NCI-H748 (cell line): Measurements from ENCODE around the gene CDH18.

Experiments
- DNase-seq: peaks from one replicate; lab custom pipeline; 2025; ENCODE audit not compliant: unreplicated experiment; lab: John Stamatoyannopoulos, UW

Gene CDH18

DNA sequence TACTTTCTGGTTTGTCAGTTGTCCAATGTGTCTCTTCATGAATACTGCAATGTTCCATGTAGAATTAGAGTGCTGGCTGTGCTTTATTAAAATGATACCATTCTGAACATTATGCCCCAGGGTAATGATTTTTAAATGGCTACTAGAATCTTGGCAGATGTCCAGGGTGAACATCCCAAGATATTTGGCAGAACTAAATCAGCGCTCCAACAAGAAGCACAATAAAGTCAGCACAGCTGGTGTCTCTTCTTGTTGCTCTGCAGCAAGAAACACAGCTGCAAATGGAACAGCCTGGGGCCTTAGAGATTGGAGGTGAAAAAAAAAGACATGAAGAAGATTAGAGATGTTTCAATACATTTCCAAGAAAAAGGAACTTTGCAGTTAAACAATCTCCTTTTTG lies 248.3 kb downstream of the CDH18 start:
- peak; percentile 73 for DNase-seq

DNA sequence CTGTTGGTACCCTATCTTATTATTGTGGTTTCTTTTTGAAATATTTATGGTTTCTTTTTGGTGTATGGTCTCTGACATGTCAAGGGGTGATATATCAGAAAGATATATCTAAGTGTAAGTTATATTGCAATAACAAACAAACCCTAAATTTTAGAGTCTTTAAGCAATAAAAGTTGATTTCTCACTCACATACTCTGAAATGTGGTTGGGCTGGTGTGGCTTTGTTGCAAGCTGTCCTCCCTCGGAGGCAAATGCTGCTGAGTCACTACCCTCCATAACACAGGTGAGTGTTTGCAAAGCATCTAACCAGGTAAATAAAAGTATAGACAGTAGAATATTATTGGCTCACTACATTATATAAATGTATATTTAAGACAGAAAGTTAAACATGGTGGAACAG lies 253.2 kb downstream of the CDH18 start:
- peak; percentile 38 for DNase-seq

DNA sequence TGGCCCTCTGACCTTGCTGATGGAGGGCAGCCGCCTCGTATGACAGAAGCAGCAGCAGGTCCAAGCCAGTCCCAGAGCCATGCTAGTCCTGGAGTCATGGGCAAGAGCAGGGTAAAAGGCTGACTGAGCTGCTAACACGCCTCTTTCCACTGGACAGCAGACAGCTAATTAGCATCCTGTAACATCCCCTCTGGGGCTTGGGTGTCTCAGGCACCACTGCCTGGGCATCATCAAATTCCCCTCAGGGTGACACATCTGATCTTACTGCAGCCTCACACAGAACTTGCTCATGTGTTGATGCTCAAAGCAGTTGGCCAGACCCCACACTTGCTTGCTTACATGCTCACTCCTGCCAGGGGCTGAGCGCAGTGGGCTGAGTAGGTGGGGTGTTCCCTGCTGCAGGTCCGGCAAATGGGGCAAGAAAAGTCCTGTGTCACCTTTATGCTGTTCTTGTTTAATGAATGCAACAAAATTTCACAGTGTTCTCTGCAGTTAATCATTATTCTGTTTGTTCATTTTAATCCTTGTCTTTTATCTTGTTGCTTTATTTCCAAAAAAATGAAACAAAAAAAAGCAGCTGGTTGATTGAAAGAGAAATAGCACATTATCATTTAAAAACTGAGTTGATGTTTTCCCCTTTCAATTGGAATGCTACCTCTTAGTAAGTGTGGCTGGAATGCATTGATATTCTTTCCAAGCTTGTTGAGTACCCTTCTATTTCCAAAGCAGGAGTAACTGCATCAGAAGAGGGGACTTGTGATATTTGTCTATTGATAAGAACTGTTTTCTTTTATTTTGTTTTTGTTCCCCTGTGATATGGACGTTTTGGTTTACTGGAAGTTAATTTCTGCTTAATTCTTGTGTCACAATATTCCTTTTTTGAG lies 254.1 kb downstream of the CDH18 start:
- no peak for DNase-seq

DNA sequence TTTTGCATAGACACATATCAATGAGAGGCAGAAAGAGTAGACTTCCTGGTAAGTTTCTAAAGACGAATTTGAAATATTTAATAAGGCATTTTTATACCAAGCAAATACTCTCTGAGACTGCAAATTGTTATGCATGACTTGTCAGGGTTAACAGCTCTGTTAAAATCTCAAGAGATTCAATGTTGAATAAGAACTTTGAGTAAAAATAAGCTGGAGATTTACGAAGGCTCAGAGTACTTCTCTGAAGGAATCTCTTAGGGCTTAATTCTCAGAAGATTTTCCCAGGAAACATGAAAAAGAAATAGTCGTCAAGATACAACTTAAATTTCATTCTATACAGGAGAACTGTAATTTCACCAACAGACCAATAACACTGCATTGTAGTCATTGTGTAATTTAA lies 259.4 kb downstream of the CDH18 start:
- no peak for DNase-seq

DNA sequence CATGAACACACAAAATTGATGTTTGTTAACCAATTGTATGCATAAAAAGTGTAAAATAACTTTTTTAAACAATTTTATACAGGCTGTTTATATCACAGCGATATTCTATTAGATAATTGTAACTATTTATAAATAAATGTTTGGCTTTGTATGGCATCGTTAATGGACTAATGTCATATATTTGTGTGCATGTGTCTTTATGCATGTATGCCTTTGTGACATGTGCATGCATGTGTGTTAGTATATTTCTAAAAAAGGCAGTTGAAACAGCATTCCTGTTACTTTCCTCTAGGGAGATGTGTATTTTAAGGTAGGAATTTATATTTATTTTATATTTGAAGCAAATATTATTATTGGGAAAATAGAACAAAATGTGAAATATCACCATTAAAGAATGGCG lies 268.9 kb downstream of the CDH18 start:
- no peak for DNase-seq

DNA sequence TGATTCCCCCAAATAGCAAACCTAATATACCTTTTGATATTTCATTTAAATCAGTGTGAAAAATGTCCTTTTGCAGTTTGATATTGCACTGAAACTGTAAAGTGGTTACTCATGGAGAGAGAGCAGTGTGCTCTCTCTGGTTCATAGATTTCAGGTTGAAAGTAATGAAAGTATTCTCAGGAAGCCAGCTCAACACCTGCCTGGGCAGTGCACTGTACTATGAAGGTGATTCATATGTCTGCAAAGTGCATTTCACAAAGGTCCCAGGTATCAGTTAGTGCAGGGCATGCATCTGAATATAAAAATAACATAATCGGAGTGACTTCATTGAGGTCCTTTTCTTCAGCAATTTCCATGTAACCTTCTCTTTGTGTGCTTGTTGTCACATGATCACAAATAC lies 274.3 kb downstream of the CDH18 start:
- DNase-seq: no peak

DNA sequence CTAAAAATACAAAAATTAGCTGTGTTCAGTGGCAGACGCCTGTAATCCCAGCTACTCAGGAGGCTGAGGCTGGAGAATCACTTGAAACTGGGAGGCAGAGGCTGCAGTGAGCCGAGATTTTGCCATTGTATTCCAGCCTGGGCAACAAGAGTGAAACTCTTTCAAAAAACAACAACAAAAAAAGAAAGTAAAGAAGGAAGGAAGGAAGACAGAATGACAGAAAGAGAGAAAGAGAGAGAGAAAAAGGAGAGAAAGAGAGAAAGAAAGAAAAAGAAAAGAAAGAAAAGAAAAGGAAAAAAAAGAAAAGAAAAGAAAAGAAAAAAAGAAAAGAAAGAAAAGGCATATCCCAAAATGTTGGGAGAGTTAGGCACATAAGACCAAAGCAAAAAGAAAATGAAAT lies 278.6 kb downstream of the CDH18 start:
- no peak for DNase-seq

DNA sequence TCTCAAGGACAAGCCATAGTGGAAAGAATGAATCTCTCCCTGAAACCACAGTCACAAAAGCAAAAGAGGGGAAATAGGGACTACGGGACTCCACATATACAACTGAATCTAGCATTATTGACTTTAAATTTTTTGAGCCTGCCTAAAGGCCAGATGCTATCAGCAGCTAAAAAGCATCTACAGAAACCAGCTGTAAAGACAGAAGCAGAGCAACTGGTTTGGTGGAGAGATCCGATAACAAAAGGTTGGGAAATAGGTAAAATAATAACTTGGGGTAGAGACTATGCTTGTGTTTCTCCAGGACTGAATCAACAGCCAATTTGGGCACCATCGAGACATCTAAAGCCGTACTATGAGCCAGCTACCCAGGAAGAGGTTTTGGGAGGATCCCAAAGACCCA lies 281.2 kb downstream of the CDH18 start:
- no peak for DNase-seq

DNA sequence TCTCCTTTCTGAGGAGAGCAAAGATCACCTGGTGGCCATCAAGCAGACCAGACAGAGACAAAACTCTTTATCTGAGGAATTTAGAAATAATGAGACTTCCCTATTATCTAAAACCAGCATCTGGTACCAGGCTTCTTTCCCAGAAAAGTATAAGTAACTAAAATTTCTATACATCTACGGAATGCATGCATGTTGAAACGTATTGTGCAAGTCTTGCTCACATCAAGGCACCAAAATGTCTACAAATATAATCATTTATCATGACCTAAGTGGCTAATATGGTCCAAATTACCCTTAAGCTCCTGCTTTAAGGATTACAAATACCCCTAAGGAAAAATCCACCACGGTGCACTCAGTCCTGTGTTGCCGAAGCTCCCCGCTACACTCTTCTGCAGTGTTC lies 286.3 kb downstream of the CDH18 start:
- no peak for DNase-seq

DNA sequence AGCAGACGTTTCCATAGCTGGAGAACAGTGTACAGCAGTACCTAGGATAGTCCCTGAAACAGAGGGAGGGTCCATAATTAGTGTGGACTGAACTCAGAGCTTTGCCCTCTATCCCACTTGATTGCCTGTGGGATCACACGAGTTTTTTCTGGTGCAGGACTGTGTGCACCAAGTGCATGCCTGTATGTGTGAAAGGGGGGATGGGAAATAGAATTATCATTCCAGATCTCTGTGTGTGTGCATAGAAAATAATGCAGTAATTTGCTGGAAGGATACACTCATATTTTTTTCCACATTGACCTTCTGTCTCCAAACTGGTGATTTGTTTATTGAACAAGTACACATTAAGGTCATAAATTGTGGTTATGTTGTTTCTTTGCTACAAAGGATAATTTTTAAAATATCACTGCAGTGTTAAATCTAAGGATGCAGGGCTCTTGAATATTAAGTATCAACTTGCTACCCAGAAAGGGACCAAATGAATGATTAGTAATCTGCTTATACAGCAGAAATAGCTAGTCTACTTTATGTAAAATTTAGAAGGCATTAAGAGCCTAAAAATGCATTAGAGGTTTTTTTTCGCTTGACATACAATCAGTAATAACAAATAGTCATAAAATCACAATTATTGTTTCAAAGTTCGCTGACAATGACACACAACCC lies 292.9 kb downstream of the CDH18 start:
- DNase-seq: no peak

DNA sequence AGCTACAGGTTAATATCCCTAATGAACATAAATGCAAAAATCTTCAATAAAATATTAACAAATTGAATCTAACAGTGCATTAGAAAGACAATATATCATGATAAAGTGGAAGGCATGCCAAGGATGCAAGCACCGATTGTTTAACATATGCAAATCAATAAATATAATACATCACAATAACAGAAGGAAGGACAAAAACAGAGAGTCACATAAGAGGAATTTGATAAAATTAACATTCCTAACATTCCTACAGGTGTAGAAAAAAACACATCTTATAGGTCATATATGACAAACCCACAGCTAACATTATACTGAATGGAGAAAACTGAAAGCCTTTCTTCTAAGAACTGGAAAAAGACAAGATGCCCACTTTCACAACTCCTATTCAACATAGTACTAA lies 297.0 kb downstream of the CDH18 start:
- DNase-seq: no peak

DNA sequence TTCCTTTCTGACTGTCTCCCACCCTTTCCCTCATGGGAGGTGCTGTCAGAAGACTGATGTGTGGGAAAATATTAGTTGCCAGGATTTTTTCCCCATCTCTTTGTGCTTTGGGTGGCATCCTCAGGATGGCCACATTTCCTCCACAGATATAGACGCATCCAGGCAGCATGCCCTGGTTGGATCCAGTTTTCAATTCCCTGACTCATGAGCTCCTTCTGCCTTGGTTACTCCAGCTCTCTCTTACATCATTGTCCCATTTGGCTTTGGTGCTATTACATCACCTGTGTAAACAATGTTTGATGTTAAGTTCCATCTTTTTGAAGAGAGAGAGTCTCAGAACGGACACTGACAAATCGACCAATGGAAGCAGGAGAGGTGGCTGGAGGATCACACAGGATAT lies 302.5 kb downstream of the CDH18 start:
- no peak for DNase-seq

DNA sequence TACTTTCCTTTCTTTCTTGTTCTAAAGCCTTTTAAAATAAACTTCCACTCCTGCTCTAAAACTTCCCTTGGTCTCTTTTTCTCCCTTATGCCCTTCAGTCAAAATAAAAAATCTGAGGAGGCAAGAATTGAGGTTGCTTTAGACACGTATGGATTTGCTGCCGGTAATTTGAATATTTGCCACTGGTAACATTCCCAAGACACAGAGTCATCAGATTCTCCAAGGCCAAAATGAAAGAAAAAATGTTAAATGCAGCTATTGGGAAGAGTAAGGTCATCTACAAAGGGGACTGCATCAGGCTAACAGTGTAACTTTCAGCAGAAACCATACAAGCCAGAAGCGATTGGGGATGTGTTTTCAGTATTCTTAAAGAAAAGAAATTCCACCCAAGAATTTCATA lies 311.1 kb downstream of the CDH18 start:
- no peak for DNase-seq

DNA sequence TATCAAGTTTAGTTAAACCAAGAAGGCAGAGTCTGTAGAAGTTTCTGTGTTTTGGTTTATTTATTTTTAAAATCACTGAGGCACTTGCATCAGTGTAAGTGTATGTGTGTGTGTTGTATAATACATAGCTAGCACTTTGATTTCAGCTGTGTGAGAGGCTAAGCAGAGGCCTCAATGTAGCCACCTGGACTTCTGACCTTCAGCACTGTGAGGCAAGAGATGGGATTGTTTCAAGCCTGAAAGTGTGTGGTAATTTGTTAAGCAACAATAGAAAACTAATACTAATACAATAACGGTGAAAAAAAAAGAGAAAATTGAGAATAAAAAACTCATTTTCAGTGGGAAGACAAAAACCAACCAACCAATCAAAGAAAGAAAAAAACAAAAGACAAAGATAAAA lies 327.3 kb downstream of the CDH18 start:
- no peak for DNase-seq

DNA sequence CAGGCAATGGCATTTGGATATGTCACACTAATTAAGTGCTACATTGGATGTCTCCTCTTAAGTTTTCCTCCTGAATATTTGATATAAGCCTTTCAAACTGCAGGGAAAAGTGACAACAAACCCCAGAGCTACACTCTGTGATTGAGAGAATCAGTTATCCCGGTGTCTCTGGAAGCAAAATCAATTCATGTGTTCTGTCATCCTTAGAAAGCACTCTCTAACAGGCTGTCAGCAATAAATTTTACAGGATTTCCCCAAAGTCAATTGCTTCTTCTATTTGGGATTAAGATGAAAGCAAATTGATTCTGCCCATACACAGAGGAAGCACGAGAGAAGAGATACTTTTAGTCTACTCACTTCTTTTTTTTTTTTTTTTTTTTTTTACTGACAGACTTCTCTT lies 332.4 kb downstream of the CDH18 start:
- DNase-seq: no peak

DNA sequence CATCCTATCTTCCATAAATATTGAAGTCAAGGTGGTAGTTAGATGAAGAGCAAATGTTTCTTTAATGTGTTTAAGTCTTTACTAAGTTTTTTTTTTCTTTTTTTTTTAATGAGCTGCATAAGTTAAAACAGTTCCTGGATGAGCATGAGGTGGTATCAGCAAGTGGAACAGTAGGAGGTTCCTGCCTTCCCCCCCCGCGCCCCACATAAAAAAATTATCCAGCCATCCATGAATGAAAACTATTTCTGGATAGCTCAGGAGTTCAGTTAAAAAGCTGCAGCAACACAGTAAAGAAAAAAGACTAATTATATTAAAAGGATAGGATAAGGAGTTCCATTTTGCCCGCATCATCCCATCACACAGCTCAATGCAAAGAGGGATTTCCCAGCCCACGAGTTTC lies 349.5 kb downstream of the CDH18 start:
- DNase-seq: no peak

DNA sequence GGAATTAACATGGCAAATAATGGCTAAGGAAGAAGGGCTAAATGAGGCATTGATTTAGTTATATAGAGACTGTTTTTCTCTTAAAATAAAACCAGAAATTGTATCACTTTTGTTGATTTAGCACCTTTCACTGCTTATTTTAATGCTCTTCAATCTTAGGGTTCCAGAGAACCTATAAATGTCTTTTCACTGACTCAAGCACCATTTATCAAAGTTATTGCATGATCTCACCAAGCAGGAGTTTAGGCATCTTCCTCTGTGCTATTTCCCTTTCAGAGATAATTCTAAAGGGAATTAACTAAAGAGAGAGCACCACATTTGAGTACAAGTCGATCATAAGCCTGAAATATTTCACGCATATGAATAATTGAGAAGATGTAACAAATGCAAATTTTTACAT lies 357.1 kb downstream of the CDH18 start:
- no peak for DNase-seq

DNA sequence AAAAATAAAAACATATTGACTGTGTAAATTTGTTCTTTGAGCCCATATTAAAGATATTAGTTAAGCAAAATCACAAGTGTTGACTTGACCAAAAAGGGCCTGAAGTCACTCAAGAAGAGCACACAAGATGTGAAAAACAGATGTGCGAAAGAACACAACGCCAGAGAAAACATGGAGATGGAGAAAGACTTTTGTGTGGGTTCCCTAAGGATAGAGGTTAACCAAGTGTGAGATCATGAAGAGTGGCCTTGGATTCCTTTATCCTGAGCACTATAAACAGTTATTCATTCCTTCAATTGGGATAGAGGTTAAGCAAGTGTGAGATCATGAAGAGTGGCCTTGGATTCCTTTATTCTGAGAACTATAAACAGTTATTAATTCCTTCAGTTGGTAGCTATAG lies 361.8 kb downstream of the CDH18 start:
- DNase-seq: no peak

DNA sequence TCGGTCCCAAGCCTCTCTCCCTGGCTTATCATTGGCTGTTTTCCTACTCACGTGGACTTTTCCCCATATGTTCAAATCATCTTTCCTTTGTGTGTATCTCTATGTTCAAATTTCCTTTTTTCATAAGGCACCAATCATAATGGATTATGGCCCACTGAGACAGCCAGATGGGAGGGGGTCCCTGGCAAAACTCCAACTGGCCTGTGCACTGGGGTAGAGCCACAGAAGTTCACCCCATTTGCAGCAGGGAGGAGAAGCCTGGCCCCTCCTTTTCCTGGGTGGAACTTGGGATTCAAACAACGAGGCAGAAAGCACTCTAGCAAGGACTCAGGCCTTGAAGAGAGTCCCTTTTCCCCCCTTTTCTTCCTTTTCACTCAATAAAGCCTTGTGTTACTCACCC lies 362.4 kb downstream of the CDH18 start:
- no peak for DNase-seq

DNA sequence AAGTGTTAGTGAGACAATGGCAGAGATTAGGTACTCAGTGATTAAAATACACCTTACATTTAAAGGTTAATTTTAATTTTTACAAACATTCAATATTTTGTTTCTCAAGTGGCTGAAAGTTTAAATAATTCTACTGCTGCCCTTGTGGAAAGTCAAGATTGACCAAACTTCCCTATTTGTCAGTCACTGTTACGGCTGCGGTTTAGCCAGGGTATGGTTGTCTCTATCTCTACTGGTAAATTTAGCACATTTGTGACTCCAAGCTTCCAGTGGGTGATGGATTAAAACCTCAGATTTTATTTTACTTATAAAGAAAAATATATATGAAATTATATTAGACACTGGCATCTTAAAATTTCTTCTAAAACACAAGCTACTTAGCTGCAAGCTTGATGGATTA lies 368.4 kb downstream of the CDH18 start:
- no peak for DNase-seq

DNA sequence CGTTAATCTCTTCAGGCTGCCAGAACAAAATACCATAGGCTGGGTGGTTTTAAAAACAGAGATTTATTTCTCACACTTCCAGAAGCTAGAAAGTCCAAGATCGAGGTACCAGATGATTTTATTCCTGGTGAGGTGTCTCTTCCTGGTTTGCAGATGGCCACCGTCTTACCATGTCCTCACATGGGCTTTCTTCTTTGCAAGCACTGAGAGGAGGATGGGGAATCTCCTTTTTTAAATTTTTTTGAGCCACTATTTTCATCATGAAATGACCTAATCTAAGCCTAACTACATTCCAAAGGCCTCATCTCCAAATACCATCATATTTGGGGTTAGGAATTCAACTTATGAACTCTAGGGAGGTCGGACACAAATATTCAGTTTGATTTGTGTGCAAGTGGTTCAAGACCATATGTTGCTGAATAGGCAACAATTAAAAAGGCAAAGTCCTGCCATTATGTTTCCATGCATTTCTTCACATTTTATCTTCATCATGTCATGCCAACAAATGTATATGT lies 371.2 kb downstream of the CDH18 start:
- DNase-seq: no peak

DNA sequence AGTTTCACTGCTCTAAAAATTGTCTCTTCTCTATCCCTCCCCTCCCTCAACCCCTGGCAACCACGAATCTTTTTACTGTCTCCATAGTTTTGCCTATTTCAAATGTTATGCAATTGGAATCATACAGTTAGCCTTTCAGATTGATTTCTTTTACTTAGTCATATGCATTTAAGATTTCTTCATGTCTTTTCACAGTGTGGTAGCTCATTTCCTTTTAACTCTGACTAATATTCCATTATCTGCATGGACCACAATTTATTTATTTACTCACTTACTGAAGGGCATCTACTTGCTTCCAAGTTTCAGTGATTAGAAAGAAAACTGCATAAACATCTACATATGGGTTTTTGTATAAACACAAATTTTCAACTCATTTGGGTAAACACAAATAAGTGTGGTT lies 372.3 kb downstream of the CDH18 start:
- DNase-seq: no peak

DNA sequence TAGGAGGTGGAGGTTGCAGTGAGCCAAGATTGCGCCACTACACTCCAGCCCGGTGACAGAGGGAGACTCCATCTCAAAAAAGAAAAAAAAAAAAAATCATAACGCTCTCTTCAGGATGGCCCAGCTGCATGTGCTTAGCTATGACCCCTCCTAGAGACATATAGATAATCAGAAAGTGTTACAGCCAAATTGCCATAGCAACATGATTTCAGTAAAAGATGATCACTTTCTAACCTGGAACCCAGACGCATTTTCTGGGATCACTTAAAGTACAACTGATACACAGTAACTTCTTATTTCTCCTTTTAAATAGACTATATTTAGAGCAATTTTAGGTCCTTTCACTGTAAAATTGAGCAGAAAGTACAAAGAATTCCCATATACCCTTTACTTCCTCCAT lies 372.9 kb downstream of the CDH18 start:
- no peak for DNase-seq
